Measurements from ENCODE around the gene JARID2.

The JARID2 gene

DNA sequence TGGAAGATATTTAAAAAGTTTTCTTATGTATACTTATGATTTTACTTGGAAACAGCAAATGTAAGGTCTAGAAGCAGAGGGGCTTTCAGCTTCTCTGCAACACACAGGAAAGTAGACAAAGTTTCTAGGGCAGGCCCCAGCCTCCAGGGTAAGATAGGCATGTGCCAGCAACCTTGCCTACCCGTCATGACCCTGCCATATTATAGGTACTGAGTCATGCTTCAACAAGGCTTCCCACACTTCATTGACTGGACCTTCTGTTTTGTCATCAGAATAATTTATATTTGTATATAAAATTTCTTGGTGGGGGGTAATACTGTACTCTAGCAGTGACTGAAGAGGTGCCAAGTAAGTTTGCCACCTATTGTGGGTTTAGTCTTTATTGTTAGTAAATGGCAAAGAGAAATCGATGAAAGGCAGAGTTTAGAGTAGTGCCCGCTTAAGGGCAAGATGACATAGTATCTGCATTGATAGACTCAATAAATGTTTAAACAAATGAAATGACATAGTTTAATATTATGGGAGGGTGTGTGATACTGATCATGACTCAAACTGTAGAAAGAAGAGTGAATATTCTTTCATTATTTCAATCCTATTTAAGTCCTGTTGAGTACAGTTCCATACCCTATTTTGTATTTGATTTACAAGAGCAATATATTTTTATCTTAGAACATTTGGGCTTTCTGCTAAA, 95.6 kb downstream of the JARID2 start:
- peak overlapping the region in 1 of 10 experiments; percentile 13; a peak in 1 of 20 replicates for H3K4me3 ChIP-seq

DNA sequence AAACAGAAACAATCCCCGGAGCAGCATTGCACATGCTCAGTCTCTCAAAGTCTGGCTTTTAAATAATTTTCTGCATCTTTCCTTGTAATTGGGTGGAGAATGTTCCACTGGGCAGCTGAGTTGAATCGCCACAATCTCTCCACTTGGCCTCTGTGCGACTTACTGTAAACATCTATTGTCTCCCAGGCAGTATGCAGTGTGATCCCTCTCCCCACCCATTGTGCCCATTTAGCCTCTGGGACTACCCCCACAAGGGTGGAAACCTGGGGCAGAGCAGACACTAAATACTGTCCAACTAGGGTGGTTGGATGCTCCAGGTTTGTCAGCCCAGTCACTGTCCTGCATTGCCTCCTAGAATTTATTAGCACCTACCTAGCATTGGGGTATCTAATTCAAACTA, 96.2 kb downstream of the JARID2 start:
- H3K4me3 ChIP-seq: no peak overlapping the region
- H3K27me3 ChIP-seq: no peaks in the 10 kb centered on the region
- peaks cover 80 to 99% (median 87%) of the 10 kb centered on the region in 10 experiments for H3K4me1 ChIP-seq
- H3K27ac ChIP-seq: peak overlapping the region in 1 of 11 experiments; percentile 10; a peak in 1 of 22 replicates
- H4K20me1 ChIP-seq: peaks cover 78 to 99% (median 95%) of the 10 kb centered on the region in 11 experiments; a peak in 21 of 22 replicates
- no peak for TF ChIP-seq Cebpa-rat (IDR thresholded peaks at IDR 0.05)
- H3K4me2 ChIP-seq: peak overlapping the region in 6 of 11 experiments; percentile 13 to 87 (median 78); a peak in 9 of 22 replicates
- no peak overlapping the region for H3K9ac ChIP-seq
- H3K9me3 ChIP-seq (replicated peaks in 1 of 11): no peaks in the 10 kb centered on the region
- H3K36me3 ChIP-seq: 0 out of 22 replicates have a peak, but pooled peaks cover 0 to 5% (median 0%) of the 10 kb centered on the region in 11 experiments

More for the DNA sequence above, 95.6 kb downstream of the JARID2 start:
- Histone ChIP-seq H3K4me1 (peaks cover 80 to 99% (median 87%) of the 10 kb centered on the region in 10 experiments), H4K20me1 (peaks cover 80 to 99% (median 95%) of the 10 kb centered on the region in 11 experiments; a peak in 21 of 22 replicates), H3K27me3 (no peaks in the 10 kb centered on the region), H3K27ac (peak overlapping the region in 8 of 11 experiments; percentile 22 to 57 (median 50); a peak in 11 of 22 replicates), H3K9me3 (replicated peaks in 1 of 11) (no peaks in the 10 kb centered on the region), H3K4me2 (peak overlapping the region; percentile 56 to 87 (median 76)), H3K9ac (peak overlapping the region in 4 of 11 experiments; percentile 4 to 54 (median 36); a peak in 4 of 22 replicates), H3K36me3 (0 out of 22 replicates have a peak, but pooled peaks cover 0 to 5% (median 0%) of the 10 kb centered on the region in 11 experiments)
- TF ChIP-seq Cebpa-rat (IDR thresholded peaks at IDR 0.05): no peak

- H3K36me3 ChIP-seq: 0 out of 22 replicates have a peak, but pooled peaks cover 0 to 5% (median 0%) of the 10 kb centered on the region in 11 experiments
Observed at GRCh38 chr6:15343490-15344191, 97.8 kb downstream of the JARID2 start.

GRCh38 chr6:15344192-15344519, 98.3 kb downstream of the JARID2 start:
- H3K9ac ChIP-seq: no peak overlapping the region
- peak overlapping the region; percentile 32 to 75 (median 47); a peak in 21 of 22 replicates for H3K4me2 ChIP-seq
- TF ChIP-seq Cebpa-rat (IDR thresholded peaks at IDR 0.05): no peak

More at GRCh38 chr6:15343490-15344191, 97.8 kb downstream of the JARID2 start:
- Histone ChIP-seq H3K27me3 (no peaks in the 10 kb centered on the region), H3K4me3 (no peak overlapping the region), H3K9me3 (replicated peaks in 1 of 11) (no peaks in the 10 kb centered on the region), H3K4me1 (peaks cover 66 to 91% (median 73%) of the 10 kb centered on the region in 10 experiments), H4K20me1 (peaks cover 76 to 99% (median 95%) of the 10 kb centered on the region in 11 experiments; a peak in 21 of 22 replicates), H3K9ac (no peak overlapping the region), H3K27ac (peak overlapping the region in 3 of 11 experiments; percentile 19 to 33 (median 22); a peak in 2 of 22 replicates), H3K4me2 (peak overlapping the region; percentile 32 to 75 (median 47))
- no peak for TF ChIP-seq Cebpa-rat (IDR thresholded peaks at IDR 0.05)

GRCh38 chr6:15344831-15345230, 99.0 kb downstream of the JARID2 start:
- peaks cover 78 to 100% (median 96%) of the 10 kb centered on the region in 11 experiments; a peak in 21 of 22 replicates for H4K20me1 ChIP-seq
- peak overlapping the region in 9 of 11 experiments; percentile 13 to 75 (median 54); a peak in 17 of 22 replicates for H3K4me2 ChIP-seq
- no peaks in the 10 kb centered on the region for H3K27me3 ChIP-seq
- H3K4me1 ChIP-seq: peaks cover 60 to 92% (median 74%) of the 10 kb centered on the region in 10 experiments
- H3K9me3 ChIP-seq (replicated peaks in 1 of 11): no peaks in the 10 kb centered on the region
- peaks cover 0 to 14% (median 6%) of the 10 kb centered on the region in 11 experiments; a peak in 8 of 22 replicates for H3K36me3 ChIP-seq
- H3K27ac ChIP-seq: peak overlapping the region in 2 of 11 experiments; percentile 29 to 34; a peak in 2 of 22 replicates
- no peak for TF ChIP-seq Cebpa-rat (IDR thresholded peaks at IDR 0.05)
- H3K9ac ChIP-seq: no peak overlapping the region
- H3K4me3 ChIP-seq: no peak overlapping the region

More at GRCh38 chr6:15344192-15344519, 98.3 kb downstream of the JARID2 start:
- peaks cover 62 to 91% (median 75%) of the 10 kb centered on the region in 10 experiments for H3K4me1 ChIP-seq
- H3K36me3 ChIP-seq: peaks cover 0 to 7% (median 0%) of the 10 kb centered on the region in 11 experiments; a peak in 3 of 22 replicates
- H3K4me3 ChIP-seq: no peak overlapping the region
- peak overlapping the region in 3 of 11 experiments; percentile 19 to 33 (median 22); a peak in 2 of 22 replicates for H3K27ac ChIP-seq
- H3K9me3 ChIP-seq (replicated peaks in 1 of 11): no peaks in the 10 kb centered on the region
- H3K27me3 ChIP-seq: no peaks in the 10 kb centered on the region
- peaks cover 76 to 99% (median 95%) of the 10 kb centered on the region in 11 experiments; a peak in 21 of 22 replicates for H4K20me1 ChIP-seq

DNA sequence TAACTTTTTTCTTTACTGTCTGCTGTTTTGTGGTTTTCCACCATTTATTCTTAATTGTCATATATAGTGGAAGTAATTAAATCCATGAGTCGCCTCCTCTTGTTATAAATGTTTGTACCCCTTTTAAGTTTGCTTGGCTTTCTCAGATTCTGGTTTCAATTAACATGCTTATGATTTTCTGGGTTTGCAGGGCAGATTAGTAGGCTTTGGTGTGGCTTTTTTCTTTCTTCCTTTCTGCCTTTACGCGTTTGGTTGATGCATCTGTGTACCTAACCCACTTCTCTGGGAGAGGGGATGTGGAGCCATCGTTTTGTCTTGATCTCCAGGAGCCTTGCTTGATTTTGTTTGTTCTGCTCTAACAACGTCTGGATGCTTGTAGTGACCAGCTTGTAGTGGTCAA, 100.4 kb downstream of the JARID2 start:
- H3K27ac ChIP-seq: no peak overlapping the region
- peaks cover 0 to 18% (median 12%) of the 10 kb centered on the region in 11 experiments; a peak in 10 of 22 replicates for H3K36me3 ChIP-seq
- no peak overlapping the region for H3K9ac ChIP-seq
- peaks cover 49 to 92% (median 70%) of the 10 kb centered on the region in 10 experiments for H3K4me1 ChIP-seq
- peak overlapping the region; percentile 15 to 67 (median 33); a peak in 14 of 22 replicates for H3K4me2 ChIP-seq
- H3K9me3 ChIP-seq (replicated peaks in 1 of 11): no peaks in the 10 kb centered on the region
- no peaks in the 10 kb centered on the region for H3K27me3 ChIP-seq
- TF ChIP-seq Cebpa-rat (IDR thresholded peaks at IDR 0.05): no peak
- H3K4me3 ChIP-seq: no peak overlapping the region
- peaks cover 78 to 100% (median 96%) of the 10 kb centered on the region in 11 experiments; a peak in 21 of 22 replicates for H4K20me1 ChIP-seq

- Histone ChIP-seq H3K27ac (no peak overlapping the region), H3K27me3 (no peaks in the 10 kb centered on the region), H3K4me3 (no peak overlapping the region), H3K9me3 (replicated peaks in 1 of 11) (no peaks in the 10 kb centered on the region), H4K20me1 (peaks cover 83 to 100% (median 98%) of the 10 kb centered on the region in 11 experiments), H3K4me1 (peaks cover 53 to 90% (median 74%) of the 10 kb centered on the region in 10 experiments), H3K4me2 (no peak overlapping the region), H3K9ac (no peak overlapping the region), H3K36me3 (peaks cover 0 to 18% (median 12%) of the 10 kb centered on the region in 11 experiments; a peak in 10 of 22 replicates)
- no peak for TF ChIP-seq Cebpa-rat (IDR thresholded peaks at IDR 0.05)
Observed at GRCh38 chr6:15348528-15348927, 102.7 kb downstream of the JARID2 start.

DNA sequence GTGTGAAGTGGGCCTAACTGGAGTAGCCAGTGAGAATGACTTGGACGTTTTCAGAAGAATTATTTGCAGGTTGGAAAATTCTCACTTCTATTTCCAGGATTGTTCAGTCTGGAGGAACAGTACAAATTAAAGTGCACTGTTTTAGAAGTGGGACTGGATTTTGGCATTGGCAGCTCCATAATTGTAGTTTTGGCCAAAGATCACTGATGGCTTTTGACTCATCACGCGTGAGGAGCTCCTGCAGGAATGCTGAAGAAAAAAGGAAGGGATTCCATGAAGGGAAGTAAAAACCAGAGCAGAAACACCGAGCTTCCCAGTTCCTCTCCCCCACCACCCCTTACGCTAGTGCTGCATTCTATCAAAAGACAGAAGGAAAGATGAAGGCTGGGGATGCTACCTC, 103.5 kb downstream of the JARID2 start:
- no peak overlapping the region for H3K4me3 ChIP-seq
- no peak overlapping the region for H3K27ac ChIP-seq
- peak overlapping the region in 2 of 11 experiments; percentile 18 to 58; a peak in 2 of 22 replicates for H3K4me2 ChIP-seq
- no peaks in the 10 kb centered on the region for H3K27me3 ChIP-seq
- TF ChIP-seq Cebpa-rat (IDR thresholded peaks at IDR 0.05): no peak
- H3K4me1 ChIP-seq: peaks cover 52 to 89% (median 74%) of the 10 kb centered on the region in 10 experiments
- peaks cover 84 to 100% (median 98%) of the 10 kb centered on the region in 11 experiments for H4K20me1 ChIP-seq
- no peaks in the 10 kb centered on the region for H3K9me3 ChIP-seq (replicated peaks in 1 of 11)
- H3K36me3 ChIP-seq: peaks cover 0 to 18% (median 12%) of the 10 kb centered on the region in 11 experiments; a peak in 10 of 22 replicates
- H3K9ac ChIP-seq: no peak overlapping the region

All from BLaER1 treated with 17β-estradiol and CSF1 and Interleukin-3, amounts not matched to agents 10 nM and 100 nM (cell line).